Measurements from ENCODE around the gene CDH13. TPM values are rescaled to one million over a fixed set of nuclear protein-coding genes. Genes with fewer than 3 reads are reported as not detected.

Gene CDH13
- total RNA-seq, 1 donor, result 102 TPM

- H2AFZ ChIP-seq (ENCODE audit: low read length), result no peak overlapping the region
- no peaks in the 10 kb centered on the region for H3K79me2 ChIP-seq (ENCODE audit: insufficient read depth, low read length)
- no peaks in the 10 kb centered on the region for H3K36me3 ChIP-seq (ENCODE audit: insufficient read depth, low read length)
- H3K9me3 ChIP-seq (ENCODE audit: low read depth, low read length), result no peaks in the 10 kb centered on the region
- DNase-seq (ENCODE audit: insufficient read length, low spot score, missing footprints), result no peak
- no peak overlapping the region for H3K4me2 ChIP-seq (ENCODE audit: insufficient read depth, low read length)
- no peaks in the 10 kb centered on the region for H3K27me3 ChIP-seq (ENCODE audit: insufficient read depth, low read length)
- H3K4me1 ChIP-seq (ENCODE audit: insufficient read depth, low read length), result peaks cover 11% of the 10 kb centered on the region
- TF ChIP-seq, protein P1, sequence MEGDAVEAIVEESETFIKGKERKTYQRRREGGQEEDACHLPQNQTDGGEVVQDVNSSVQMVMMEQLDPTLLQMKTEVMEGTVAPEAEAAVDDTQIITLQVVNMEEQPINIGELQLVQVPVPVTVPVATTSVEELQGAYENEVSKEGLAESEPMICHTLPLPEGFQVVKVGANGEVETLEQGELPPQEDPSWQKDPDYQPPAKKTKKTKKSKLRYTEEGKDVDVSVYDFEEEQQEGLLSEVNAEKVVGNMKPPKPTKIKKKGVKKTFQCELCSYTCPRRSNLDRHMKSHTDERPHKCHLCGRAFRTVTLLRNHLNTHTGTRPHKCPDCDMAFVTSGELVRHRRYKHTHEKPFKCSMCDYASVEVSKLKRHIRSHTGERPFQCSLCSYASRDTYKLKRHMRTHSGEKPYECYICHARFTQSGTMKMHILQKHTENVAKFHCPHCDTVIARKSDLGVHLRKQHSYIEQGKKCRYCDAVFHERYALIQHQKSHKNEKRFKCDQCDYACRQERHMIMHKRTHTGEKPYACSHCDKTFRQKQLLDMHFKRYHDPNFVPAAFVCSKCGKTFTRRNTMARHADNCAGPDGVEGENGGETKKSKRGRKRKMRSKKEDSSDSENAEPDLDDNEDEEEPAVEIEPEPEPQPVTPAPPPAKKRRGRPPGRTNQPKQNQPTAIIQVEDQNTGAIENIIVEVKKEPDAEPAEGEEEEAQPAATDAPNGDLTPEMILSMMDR (IDR thresholded peaks at IDR 0.05; ENCODE audit: extremely low read depth, low read depth, low read length), result no peak
- no peak overlapping the region for H3K4me3 ChIP-seq (ENCODE audit: insufficient read depth, low read length)
- H3K27ac ChIP-seq (ENCODE audit: low read depth, low read length), result no peak overlapping the region
- H4K20me1 ChIP-seq (ENCODE audit: insufficient read depth, low read length), result no peaks in the 10 kb centered on the region
Measured at GRCh38 chr16:83685615-83686165, 1058.9 kb downstream of the CDH13 start.

GRCh38 chr16:83686726-83687125, 1060.0 kb downstream of the CDH13 start:
- TF ChIP-seq, protein P1 (IDR thresholded peaks at IDR 0.05; ENCODE audit: extremely low read depth, low read depth, low read length), result no peak
- Histone ChIP-seq H3K9me3 (ENCODE audit: low read depth, low read length) (no peaks in the 10 kb centered on the region), H3K4me1 (ENCODE audit: insufficient read depth, low read length) (peaks cover 11% of the 10 kb centered on the region), H3K79me2 (ENCODE audit: insufficient read depth, low read length) (no peaks in the 10 kb centered on the region), H3K36me3 (ENCODE audit: insufficient read depth, low read length) (no peaks in the 10 kb centered on the region), H2AFZ (ENCODE audit: low read length) (no peak overlapping the region), H3K4me2 (ENCODE audit: insufficient read depth, low read length) (no peak overlapping the region), H4K20me1 (ENCODE audit: insufficient read depth, low read length) (no peaks in the 10 kb centered on the region), H3K27me3 (ENCODE audit: insufficient read depth, low read length) (no peaks in the 10 kb centered on the region), H3K4me3 (ENCODE audit: insufficient read depth, low read length) (no peak overlapping the region), H3K27ac (ENCODE audit: low read depth, low read length) (no peak overlapping the region)
- DNase-seq (ENCODE audit: insufficient read length, low spot score, missing footprints), result no peak

GRCh38 chr16:83689385-83689831, 1062.6 kb downstream of the CDH13 start:
- Histone ChIP-seq H3K4me1 (ENCODE audit: insufficient read depth, low read length) (peaks cover 15% of the 10 kb centered on the region), H3K27ac (ENCODE audit: low read depth, low read length) (no peak overlapping the region), H3K36me3 (ENCODE audit: insufficient read depth, low read length) (no peaks in the 10 kb centered on the region), H3K4me3 (ENCODE audit: insufficient read depth, low read length) (no peak overlapping the region), H3K4me2 (ENCODE audit: insufficient read depth, low read length) (no peak overlapping the region), H4K20me1 (ENCODE audit: insufficient read depth, low read length) (no peaks in the 10 kb centered on the region), H2AFZ (ENCODE audit: low read length) (no peak overlapping the region), H3K9me3 (ENCODE audit: low read depth, low read length) (no peaks in the 10 kb centered on the region), H3K27me3 (ENCODE audit: insufficient read depth, low read length) (peaks cover 3% of the 10 kb centered on the region), H3K79me2 (ENCODE audit: insufficient read depth, low read length) (no peaks in the 10 kb centered on the region)
- TF ChIP-seq, protein P1 (IDR thresholded peaks at IDR 0.05; ENCODE audit: extremely low read depth, low read depth, low read length), result no peak
- peak; percentile 86 for DNase-seq (ENCODE audit: insufficient read length, low spot score, missing footprints)

DNA sequence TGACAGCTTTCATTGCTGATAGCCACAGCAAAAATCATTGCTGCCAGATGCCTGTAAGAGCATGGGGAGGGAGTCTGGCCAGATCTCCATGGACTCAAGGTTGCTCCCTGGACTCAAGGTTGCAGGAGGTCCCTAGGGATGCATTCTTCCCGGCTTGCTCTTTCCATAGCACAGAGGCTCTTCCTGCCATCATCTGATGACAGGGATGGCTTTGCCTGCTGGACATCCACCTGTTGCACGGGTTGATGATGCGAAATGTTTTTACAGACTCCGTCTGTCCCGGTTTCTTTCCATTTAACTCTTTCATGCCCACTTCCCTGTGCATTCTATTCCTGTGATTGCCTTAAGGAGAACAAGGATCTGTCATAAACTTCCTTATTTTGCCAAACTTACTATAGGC, 1065.5 kb downstream of the CDH13 start:
- H3K27me3 ChIP-seq (ENCODE audit: insufficient read depth, low read length), result peaks cover 3% of the 10 kb centered on the region
- no peak overlapping the region for H2AFZ ChIP-seq (ENCODE audit: low read length)
- peaks cover 15% of the 10 kb centered on the region for H3K4me1 ChIP-seq (ENCODE audit: insufficient read depth, low read length)
- no peaks in the 10 kb centered on the region for H4K20me1 ChIP-seq (ENCODE audit: insufficient read depth, low read length)
- TF ChIP-seq, protein P1 (IDR thresholded peaks at IDR 0.05; ENCODE audit: extremely low read depth, low read depth, low read length), result no peak
- DNase-seq (ENCODE audit: insufficient read length, low spot score, missing footprints), result no peak
- no peaks in the 10 kb centered on the region for H3K79me2 ChIP-seq (ENCODE audit: insufficient read depth, low read length)
- no peaks in the 10 kb centered on the region for H3K36me3 ChIP-seq (ENCODE audit: insufficient read depth, low read length)
- no peaks in the 10 kb centered on the region for H3K9me3 ChIP-seq (ENCODE audit: low read depth, low read length)
- no peak overlapping the region for H3K27ac ChIP-seq (ENCODE audit: low read depth, low read length)
- no peak overlapping the region for H3K4me3 ChIP-seq (ENCODE audit: insufficient read depth, low read length)
- no peak overlapping the region for H3K4me2 ChIP-seq (ENCODE audit: insufficient read depth, low read length)
